GM18499 (cell line): ENCODE results near the gene OR5L2.
"Not testable (repeated sequence)": the region's sequence is repeated elsewhere in the genome, so short reads cannot be mapped to it uniquely, and the experiment has no call there.

Source experiments
- ATAC-seq: cut with Tn5 transposase; IDR thresholded peaks from one replicate; pipeline ENCODE4 v1.9.1; 2021; ENCODE audit warnings: moderate number of reproducible peaks; ENCODE audit not compliant: insufficient read depth, unreplicated experiment

The OR5L2 gene

DNA sequence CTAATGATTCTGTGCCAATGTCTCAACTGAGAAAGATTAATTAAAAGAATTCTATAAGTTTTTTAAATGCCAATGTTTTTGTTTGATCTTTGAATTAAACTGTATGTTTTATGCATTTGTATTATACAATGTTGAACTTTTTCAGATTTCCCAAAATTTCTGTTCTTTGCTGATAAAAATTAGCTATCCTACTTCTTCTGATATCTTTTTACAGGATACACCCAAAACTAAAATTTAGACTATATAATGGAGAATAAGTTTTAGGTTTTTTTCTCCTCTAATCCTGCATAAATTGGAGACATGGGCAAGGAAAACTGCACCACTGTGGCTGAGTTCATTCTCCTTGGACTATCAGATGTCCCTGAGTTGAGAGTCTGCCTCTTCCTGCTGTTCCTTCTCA lies at the start of gene OR5L2:
OR5L2 (plus strand) TSS at position 301 of the 400 bp plus-strand sequence; CDS start at position 301, 0 bp downstream.
- ATAC-seq, result no peak

- ATAC-seq, result no peak
Observed at GRCh38 chr11:55791606-55792005, 35.4 kb upstream of the OR5L2 start.

DNA sequence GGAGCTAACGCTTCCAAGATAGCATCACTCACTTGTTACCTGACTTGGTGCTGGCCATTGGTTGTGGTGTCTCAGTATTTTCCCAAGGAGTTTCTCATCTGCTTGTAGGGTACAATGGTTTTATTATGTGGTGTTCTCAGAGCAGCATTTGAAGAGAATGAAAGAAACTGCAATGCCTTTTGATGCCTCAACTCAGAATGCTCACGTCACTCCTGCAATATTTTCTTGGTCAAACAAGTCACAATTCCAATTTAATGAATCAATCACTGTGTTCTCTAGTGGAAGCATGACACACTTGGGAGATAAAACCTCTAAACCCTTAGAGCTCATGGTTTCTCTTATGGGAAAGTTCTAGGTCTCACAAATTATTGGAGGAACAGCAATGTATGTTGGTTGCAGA lies 33.7 kb upstream of the OR5L2 start:
- ATAC-seq, result no peak

GRCh38 chr11:55795256-55795655 lies 31.8 kb upstream of the OR5L2 start, which contains the start of gene OR5D14:
Gene OR5D14, plus strand, starts transcription at chr11:55795556. Its CDS starts 0 bp downstream, at chr11:55795556.
- no peak for ATAC-seq

DNA sequence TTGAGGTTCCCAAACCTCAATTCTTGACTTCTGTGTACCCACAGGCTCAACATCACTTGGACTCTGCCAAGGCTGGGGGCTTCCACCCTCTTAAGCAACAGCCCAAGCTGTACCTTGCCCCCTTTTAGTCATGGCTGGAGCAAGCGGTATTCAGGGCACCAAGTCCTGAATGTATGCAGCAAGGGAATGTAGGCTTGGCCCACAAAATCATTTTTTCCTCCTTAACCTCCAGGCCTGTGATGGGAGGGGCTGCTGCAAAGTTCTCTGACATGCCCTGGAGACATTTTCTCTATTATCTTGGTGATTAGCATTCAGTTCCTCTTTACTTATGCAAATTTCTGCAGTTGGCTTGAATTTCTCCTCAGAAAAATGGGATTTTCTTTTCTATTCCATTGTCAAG lies 20.8 kb upstream of the OR5L2 start:
- ATAC-seq, result no peak

GRCh38 chr11:55811067-55811466 lies 16.0 kb upstream of the OR5L2 start, which contains the start of gene OR5L1:
Gene OR5L1, plus strand, starts transcription at chr11:55811367. Its CDS starts 100 bp downstream, at chr11:55811467.
- ATAC-seq, result no peak

DNA sequence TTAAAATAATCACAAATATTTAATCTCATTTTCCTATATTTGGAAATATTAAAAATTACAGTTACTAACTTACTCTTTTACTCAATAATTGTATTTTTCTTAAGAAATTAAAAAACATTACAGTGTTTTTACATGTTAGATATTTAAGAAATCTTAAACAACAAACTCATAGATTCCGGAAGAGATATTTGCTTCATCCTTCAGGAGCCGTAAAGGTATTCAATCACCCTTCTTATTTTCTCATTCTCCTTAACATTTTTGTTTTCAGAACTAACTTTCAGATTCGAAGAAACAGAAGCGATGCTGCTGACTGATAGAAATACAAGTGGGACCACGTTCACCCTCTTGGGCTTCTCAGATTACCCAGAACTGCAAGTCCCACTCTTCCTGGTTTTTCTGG lies 7.7 kb upstream of the OR5L2 start, which contains the start of gene OR5D18:
OR5D18 (plus strand) TSS at position 301 of the 400 bp plus-strand sequence; CDS start at position 301, 0 bp downstream.
- no peak for ATAC-seq

- ATAC-seq, result no peak
Observed at GRCh38 chr11:55838452-55838851, 11.4 kb downstream of the OR5L2 start, which contains the start of gene OR5D16. Gene OR5D16, plus strand, starts transcription at chr11:55838752. Its CDS starts 0 bp downstream, at chr11:55838752.

GRCh38 chr11:55847453-55847852 lies 20.4 kb downstream of the OR5L2 start:
- ATAC-seq, result no peak

- ATAC-seq, result no peak
Observed at GRCh38 chr11:55849037-55849436, 22.0 kb downstream of the OR5L2 start.

GRCh38 chr11:55852141-55852540 lies 25.1 kb downstream of the OR5L2 start:
- no peak for ATAC-seq

GRCh38 chr11:55854704-55855103 lies 27.7 kb downstream of the OR5L2 start:
- ATAC-seq, result no peak

DNA sequence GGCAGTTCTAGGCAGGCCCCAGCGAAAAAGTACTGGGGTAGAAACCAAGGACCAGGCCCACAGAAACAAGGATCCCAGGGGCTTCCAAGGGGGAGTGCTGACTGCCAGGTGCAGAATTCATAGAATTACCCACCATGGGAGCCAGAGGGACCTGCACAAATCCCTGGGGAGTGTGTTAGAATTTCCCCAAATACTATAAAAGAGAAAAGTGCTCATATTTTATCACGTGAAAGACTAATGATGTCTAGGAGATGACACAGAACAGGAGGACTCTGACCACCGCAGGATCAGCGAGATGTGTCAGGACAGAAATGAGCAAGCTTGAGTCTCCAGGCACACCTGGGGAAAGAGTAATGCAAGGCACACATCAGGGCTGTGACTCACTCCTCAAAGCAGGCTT lies 40.3 kb downstream of the OR5L2 start:
- ATAC-seq, result not testable (repeated sequence)

- ATAC-seq, result not testable (repeated sequence)
Observed at GRCh38 chr11:55872731-55873130, 45.7 kb downstream of the OR5L2 start.

DNA sequence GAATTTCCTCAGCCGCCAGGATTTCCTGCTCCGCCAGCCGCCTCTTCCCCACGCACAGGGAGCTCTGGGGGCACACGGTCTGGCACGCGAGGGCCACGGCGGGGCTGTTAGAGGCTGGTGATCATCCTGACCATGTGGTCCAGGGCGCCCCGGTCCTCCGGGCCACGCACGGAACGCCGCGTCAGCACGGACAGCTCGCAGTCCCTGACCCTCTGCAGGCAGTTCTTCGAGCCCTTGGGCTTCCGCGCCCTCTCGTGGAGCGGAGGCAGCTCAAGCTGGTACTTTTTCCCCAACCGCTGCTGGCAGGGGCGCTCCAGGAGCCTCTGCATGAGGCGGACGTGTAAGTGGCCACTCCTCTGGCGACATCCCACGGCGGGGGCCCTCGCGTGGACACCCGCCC lies 46.1 kb downstream of the OR5L2 start:
- ATAC-seq, result not testable (repeated sequence)
